Activated CD4-positive, alpha-beta T cell treated with anti-CD3 and anti-CD28 coated beads, Interleukin-2, Interleukin-4, amounts not matched to agents 100 ng/mL and 50 ng/mL, durations not matched to agents 16 hours and 8 hours (primary cell): ENCODE results near the gene PKDCC.
"Not testable (repeated sequence)": the region's sequence is repeated elsewhere in the genome, so short reads cannot be mapped to it uniquely, and the experiment has no call there.

Experiments used
- DNase-seq: peaks from one replicate; pipeline ENCODE4 v3.0.0-alpha.2; 2020; ENCODE audit warnings: low spot score

Gene PKDCC

DNA sequence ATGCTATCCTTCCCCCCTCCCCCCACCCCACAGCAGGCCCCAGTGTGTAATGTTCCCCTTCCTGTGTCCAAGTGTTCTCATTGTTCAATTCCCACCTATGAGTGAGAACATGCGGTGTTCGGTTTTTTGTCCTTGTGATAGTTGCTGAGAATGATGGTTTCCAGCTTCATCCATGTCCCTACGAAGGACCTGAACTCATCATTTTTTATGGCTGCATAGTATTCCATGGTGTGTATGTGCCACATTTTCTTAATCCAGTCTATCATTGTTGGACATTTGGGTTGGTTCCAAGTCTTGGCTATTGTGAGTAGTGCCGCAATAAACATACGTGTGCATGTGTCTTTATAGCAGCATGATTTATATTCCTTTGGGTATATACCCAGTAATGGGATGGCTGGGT is 17.9 kb downstream of the PKDCC start:
- DNase-seq: not testable (repeated sequence)

DNA sequence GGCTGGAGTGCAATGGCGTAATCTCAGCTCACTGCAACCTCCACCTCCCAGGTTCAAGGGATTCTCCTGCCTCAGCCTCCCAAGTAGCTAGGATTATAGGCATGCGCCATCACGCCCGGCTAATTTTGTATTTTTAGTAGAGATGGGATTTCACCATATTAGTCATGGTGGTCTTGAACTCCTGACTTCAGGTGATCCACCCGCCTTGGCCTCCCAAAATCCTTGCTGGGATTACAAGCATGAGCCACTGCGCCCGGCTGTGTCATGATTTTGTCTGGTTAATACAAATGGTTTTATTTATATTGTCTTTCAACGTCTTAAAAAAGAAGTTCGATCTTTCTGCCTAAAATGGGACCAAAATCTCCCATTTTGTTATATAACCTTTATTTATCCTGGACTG is 19.2 kb downstream of the PKDCC start:
- DNase-seq: not testable (repeated sequence)

GRCh38 chr2:42067521-42067920 is 19.7 kb downstream of the PKDCC start:
- no peak for DNase-seq

GRCh38 chr2:42068571-42069178 is 20.9 kb downstream of the PKDCC start:
- DNase-seq: no peak

DNA sequence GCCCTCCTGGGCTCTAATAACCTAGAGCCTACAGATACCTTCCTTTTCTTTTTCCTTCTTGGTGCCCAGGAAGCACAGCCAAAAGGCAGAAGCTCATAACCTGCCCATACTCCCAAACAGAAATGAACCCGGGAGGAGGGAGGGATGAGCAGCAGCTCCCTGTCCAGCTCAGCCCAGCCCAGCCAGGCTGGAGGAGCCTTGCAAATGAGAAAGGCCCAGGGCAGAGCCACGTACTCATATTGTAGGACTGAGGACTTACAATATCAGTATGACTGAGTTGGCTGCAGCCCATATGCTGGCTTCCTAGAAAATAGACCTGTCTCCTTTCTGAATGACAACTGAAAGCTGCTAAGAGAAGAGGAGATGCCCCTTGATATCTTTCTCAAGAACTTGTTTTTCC is 21.7 kb downstream of the PKDCC start:
- DNase-seq: no peak

GRCh38 chr2:42071791-42072190 is 24.0 kb downstream of the PKDCC start:
- DNase-seq: no peak

DNA sequence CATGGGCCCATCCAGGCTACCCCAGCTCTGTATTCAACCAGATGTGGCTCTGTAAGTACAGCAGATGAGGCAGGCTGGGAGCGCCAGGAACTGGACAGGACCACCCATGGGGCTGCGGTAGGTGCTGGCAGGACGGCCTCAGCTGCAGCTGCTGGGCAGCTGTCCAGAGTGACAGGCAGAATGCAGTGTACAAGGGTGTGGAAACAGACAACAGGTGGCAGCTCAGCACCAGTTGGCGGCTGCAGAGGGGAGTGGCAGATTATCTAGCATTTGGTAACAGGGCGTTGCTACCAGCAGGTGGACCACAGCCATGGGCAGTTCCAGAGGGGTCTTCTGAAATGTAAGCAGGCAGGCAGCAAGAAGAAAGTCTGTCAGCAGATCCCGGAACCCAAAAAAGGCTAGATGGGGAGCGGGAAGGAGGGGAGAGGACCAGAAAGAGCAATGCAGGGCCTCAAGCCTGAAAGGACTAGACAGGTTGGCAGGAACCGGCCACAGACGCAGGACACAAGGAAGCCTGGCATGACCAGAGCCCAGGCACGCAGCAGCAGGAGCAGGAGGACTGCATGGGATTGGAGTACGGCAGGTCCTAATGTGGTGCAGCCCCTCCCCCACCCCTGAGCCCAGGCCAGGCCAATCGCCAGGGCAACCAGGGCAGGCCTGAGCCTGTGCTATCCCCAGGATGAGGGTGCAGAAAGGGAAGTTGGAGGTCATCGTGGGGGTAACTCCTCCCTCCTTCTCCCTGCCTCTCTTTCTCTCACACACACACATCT is 24.7 kb downstream of the PKDCC start:
- DNase-seq: no peak

GRCh38 chr2:42073739-42074503 is 26.1 kb downstream of the PKDCC start:
- no peak for DNase-seq

- no peak for DNase-seq
These were observed 26.8 kb downstream of the PKDCC start for GRCh38 chr2:42074661-42075060.

- no peak for DNase-seq
These were observed 28.8 kb downstream of the PKDCC start for GRCh38 chr2:42076357-42077225.

DNA sequence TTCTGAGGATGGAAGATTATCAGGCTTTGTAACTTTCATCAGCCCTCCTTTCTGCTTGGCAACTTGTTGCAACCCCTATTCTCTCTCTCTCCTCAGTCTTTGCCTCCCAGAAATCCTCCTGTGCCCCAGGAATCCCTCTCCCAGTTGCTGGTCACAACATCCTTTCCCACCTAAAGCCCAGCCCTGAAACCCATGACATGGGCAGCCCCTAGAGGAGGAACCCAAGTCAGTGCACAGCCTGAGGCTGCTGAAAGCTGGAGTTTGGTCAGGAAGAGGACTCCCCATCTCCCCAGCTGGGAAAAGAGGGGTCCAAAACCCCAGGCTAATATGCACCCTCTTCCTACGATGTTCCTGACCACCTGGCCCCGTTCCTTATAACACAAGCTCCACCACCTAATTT is 29.5 kb downstream of the PKDCC start:
- no peak for DNase-seq

GRCh38 chr2:42079737-42080287 is 32.0 kb downstream of the PKDCC start:
- no peak for DNase-seq

DNA sequence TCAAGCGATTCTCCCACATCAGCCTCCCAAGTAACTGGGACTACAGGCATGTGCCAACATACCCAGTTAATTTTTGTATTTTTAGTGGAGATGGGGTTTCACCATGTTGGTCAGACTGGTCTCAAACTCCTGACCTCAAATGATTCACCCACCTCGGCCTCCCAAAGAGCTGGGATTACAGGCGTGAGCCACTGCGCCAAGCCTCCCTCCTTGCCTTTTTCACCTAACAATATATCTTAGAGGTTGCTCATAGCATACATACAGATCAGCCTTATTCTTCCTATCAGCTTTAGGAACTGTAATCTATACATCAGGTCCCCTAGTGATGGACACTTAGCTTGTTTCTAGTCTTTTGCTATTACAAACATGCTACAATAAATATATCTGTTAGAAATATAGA is 33.3 kb downstream of the PKDCC start:
- not testable (repeated sequence) for DNase-seq

GRCh38 chr2:42082016-42082415 is 34.2 kb downstream of the PKDCC start:
- DNase-seq: no peak

- DNase-seq: no peak
These were observed 36.4 kb downstream of the PKDCC start for GRCh38 chr2:42084231-42084671.

GRCh38 chr2:42085070-42085469 is 37.2 kb downstream of the PKDCC start:
- not testable (repeated sequence) for DNase-seq

GRCh38 chr2:42085706-42086487 is 38.1 kb downstream of the PKDCC start:
- DNase-seq: no peak

DNA sequence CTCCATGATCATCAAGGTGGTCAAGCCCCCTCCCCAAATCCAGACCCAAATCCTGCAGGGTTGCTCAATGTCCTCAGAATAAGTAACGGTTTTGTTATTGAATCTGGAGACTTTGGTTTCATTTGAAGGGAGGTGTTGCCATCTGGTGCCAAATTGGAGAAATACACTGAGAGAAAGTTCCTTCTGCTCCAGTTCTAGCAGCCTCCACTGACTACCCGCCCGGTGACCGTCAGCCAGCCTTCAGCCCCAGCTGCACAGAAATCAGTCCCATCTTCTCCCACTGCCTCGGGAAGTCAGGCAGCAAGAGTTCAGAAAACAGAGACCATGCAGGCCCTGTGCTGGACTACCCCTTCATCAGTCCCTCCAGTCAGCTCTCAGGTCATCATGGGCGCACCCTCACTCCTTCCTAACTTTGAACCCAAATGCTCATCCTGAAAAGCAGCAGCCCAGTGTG is 38.7 kb downstream of the PKDCC start:
- DNase-seq: peak; percentile 55

DNA sequence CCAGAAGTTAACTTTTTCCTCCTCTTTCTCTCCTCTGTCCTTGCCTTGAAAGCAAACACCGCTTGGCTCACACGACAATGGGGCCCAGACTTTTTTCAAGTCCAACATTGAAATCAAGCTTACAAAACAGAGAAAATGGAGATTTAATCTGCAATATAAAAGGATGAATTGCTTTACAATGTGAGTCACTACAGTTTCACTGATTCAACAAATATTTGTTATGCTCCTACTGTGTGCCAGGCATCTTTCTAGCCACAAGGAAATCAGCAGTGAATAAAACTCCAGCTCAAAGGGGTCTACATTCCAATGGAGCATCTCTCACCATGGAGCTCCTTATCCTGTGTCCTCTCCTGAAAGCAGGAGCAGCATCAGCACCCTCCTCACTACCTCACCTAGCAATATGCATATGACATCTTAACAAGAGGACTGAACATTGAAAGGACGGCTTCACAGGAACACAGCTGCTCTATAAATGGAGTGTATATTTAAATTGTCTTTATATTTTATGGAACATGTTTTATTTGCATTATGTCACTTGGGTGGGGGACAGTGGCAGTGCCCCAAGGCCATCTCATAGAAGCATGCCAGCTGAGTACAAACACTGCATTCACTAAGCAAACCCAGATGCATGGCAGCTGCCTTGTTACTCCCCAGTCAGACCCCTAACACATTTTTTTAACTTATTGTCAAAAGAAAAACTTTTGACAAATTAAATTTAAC is 39.5 kb downstream of the PKDCC start:
- no peak for DNase-seq

GRCh38 chr2:42087857-42088195 is 40.0 kb downstream of the PKDCC start:
- no peak for DNase-seq
